Esophagus squamous epithelium (tissue), 4 donors: ENCODE measurements around the gene RPS6KA1.

Experiments
- CTCF ChIP-seq, 6 experiments: fragments of 450-650 bp in 4 of 6; fragments of 200-600 bp in 2 of 6; sonication (generic) in 2 of 6; IDR thresholded peaks; one replicate each; pipeline ENCODE4 v1.5.1; 2016 to 2019; ENCODE audit warnings: antibody characterized with exemption in 6 of 6, mild to moderate bottlenecking in 4 of 6, moderate library complexity in 4 of 6
- POLR2A ChIP-seq, 4 donors: fragments of 450-650 bp; IDR thresholded peaks; one replicate each; pipeline ENCODE4 v1.6.1; 2017; ENCODE audit warnings: antibody characterized with exemption in 4 of 4, mild to moderate bottlenecking in 4 of 4, moderate library complexity in 3 of 4

DNA sequence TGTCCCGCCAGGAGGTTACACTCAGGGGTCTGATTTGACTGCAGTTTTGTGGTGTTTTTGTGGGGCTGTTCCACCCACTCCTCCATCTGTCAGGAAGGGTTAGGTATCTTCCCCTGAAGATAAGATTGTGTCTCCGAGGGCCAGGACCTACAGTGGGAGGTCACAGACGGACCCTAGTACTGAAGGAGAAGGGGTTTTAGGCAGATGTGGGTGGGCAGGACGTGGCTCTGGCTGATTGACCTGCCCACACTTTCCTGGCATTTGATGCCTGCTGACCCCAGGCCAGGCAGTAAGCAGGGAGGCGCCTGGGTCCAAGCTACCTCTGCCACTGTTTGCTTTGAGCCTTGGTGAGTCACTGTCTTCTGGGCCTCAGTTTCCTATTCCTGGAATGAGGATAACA is 13.9 kb downstream of the RPS6KA1 start:
- TF ChIP-seq CTCF (IDR thresholded peaks at IDR 0.05) (no peak), POLR2A (IDR thresholded peaks at IDR 0.05) (no peak)
